Astrocyte (in vitro differentiated cells and primary cell): ENCODE data around the gene COL19A1. TPM values are rescaled to one million over a fixed set of nuclear protein-coding genes. Genes with fewer than 3 reads are reported as not detected.

ENCODE experiments used
- DNase-seq: peaks from one replicate; pipeline ENCODE4 v3.0.0-alpha.2; 2010; ENCODE audit warnings: low read depth
- FAIRE-seq: peaks from 2 replicates; lab custom pipeline; 2011; peaks lifted over from hg19 to GRCh38; lab: Jason Lieb, UNC
- H2AFZ ChIP-seq: 2 replicates; pipeline ENCODE4 v1.6.0; 2012; ENCODE audit warnings: low read depth, low read length, inconsistent platforms
- H3K27ac ChIP-seq: 2 replicates; pipeline ENCODE4 v1.5.1; 2011; ENCODE audit warnings: low read depth, low read length, inconsistent platforms
- H3K27me3 ChIP-seq: 2 replicates; pipeline ENCODE4 v1.6.0; 2011; ENCODE audit warnings: low read length, inconsistent platforms; ENCODE audit not compliant: insufficient read depth
- H3K36me3 ChIP-seq: 2 replicates; pipeline ENCODE4 v1.5.1; 2011; ENCODE audit warnings: low read length, inconsistent platforms; ENCODE audit not compliant: insufficient read depth
- H3K4me1 ChIP-seq: 2 replicates; pipeline ENCODE4 v1.5.1; 2011; ENCODE audit warnings: low read length, inconsistent platforms; ENCODE audit not compliant: insufficient read depth
- H3K4me2 ChIP-seq: 2 replicates; pipeline ENCODE4 v1.6.0; 2012; ENCODE audit warnings: low read length, inconsistent platforms
- H3K4me3 ChIP-seq: 2 replicates; pipeline ENCODE4 v1.5.1; 2011; ENCODE audit warnings: low read depth, mild to moderate bottlenecking, low read length, inconsistent platforms; ENCODE audit not compliant: insufficient read depth
- H3K79me2 ChIP-seq: 2 replicates; pipeline ENCODE4 v1.6.0; 2012; ENCODE audit warnings: mild to moderate bottlenecking, low read length, inconsistent platforms; ENCODE audit not compliant: insufficient read depth
- H3K9ac ChIP-seq: 2 replicates; pipeline ENCODE4 v1.6.0; 2012; ENCODE audit warnings: mild to moderate bottlenecking, low read length, inconsistent platforms
- H3K9me3 ChIP-seq: 2 replicates; pipeline ENCODE4 v1.5.1; 2012; ENCODE audit warnings: low read depth, mild to moderate bottlenecking, low read length, inconsistent platforms; ENCODE audit not compliant: insufficient read depth
- H4K20me1 ChIP-seq: 2 replicates; pipeline ENCODE4 v1.6.0; 2012; ENCODE audit warnings: low read length, inconsistent platforms; ENCODE audit not compliant: insufficient read depth
- H3K27ac Mint-ChIP-seq: one replicate; pipeline ENCODE4 v1.8.0; 2021; ENCODE audit warnings: mild to moderate bottlenecking, mixed read lengths; ENCODE audit not compliant: unreplicated experiment
- H3K27me3 Mint-ChIP-seq: one replicate; pipeline ENCODE4 v1.8.0; 2021; ENCODE audit warnings: low read depth, mixed read lengths; ENCODE audit not compliant: unreplicated experiment
- H3K36me3 Mint-ChIP-seq: one replicate; pipeline ENCODE4 v1.8.0; 2021; ENCODE audit warnings: low read depth, mixed read lengths; ENCODE audit not compliant: unreplicated experiment
- H3K4me1 Mint-ChIP-seq: one replicate; pipeline ENCODE4 v1.8.0; 2021; ENCODE audit warnings: low read depth, mixed read lengths; ENCODE audit not compliant: unreplicated experiment
- H3K4me3 Mint-ChIP-seq: one replicate; pipeline ENCODE4 v1.8.0; 2021; ENCODE audit warnings: mild to moderate bottlenecking, moderate library complexity, mixed read lengths; ENCODE audit not compliant: unreplicated experiment
- H3K9me3 Mint-ChIP-seq: one replicate; pipeline ENCODE4 v1.8.0; 2021; ENCODE audit warnings: mild to moderate bottlenecking, mixed read lengths; ENCODE audit not compliant: unreplicated experiment
- CTCF ChIP-seq: IDR thresholded peaks from 2 replicates; pipeline ENCODE4 v1.5.1; 2011; ENCODE audit warnings: low read depth, mild to moderate bottlenecking, inconsistent platforms, low read length, moderate library complexity; ENCODE audit not compliant: insufficient read depth
- EZH2 ChIP-seq: IDR thresholded peaks from 2 replicates; pipeline ENCODE4 v1.6.1; 2012; ENCODE audit warnings: mild to moderate bottlenecking, low read length, inconsistent platforms; ENCODE audit not compliant: insufficient read depth
- total RNA-seq: library from RNA; stranded (reverse); gene quantifications from 2 replicates; pipeline ENCODE4 v1.2.1, GENCODE V29; 2021

COL19A1 gene
- total RNA-seq, 1 donor from 2014 or later = 0.18 TPM

- no peak for DNase-seq
- peaks cover 10% of the 10 kb centered on the region for H3K27me3 ChIP-seq
- Mint-ChIP-seq H3K36me3 (no peaks in the 10 kb centered on the region), H3K4me1 (peaks cover 5% of the 10 kb centered on the region), H3K27ac (no peak overlapping the region), H3K4me3 (no peak overlapping the region), H3K9me3 (no peaks in the 10 kb centered on the region), H3K27me3 (no peaks in the 10 kb centered on the region)
- H3K4me2 ChIP-seq = no peak overlapping the region
- H4K20me1 ChIP-seq = no peaks in the 10 kb centered on the region
- H3K9ac ChIP-seq = no peak overlapping the region
- no peaks in the 10 kb centered on the region for H3K4me1 ChIP-seq
- no peak overlapping the region for H3K27ac ChIP-seq
- H3K36me3 ChIP-seq = no peaks in the 10 kb centered on the region
- no peak overlapping the region for H3K4me3 ChIP-seq
- H3K9me3 ChIP-seq = no peaks in the 10 kb centered on the region
- H3K79me2 ChIP-seq = no peaks in the 10 kb centered on the region
- TF ChIP-seq EZH2 (no peak), CTCF (no peak)
- FAIRE-seq = no peak
- no peak overlapping the region for H2AFZ ChIP-seq
Measured at GRCh38 chr6:70164556-70164955, 298.2 kb downstream of the COL19A1 start.

- Mint-ChIP-seq H3K9me3 (no peaks in the 10 kb centered on the region), H3K27ac (no peak overlapping the region), H3K4me1 (peaks cover 6% of the 10 kb centered on the region), H3K27me3 (no peaks in the 10 kb centered on the region), H3K36me3 (no peaks in the 10 kb centered on the region), H3K4me3 (no peak overlapping the region)
- no peaks in the 10 kb centered on the region for H3K9me3 ChIP-seq
- H4K20me1 ChIP-seq = no peaks in the 10 kb centered on the region
- DNase-seq = peak; percentile 0
- peak overlapping the region; percentile 77 for H2AFZ ChIP-seq
- H3K4me1 ChIP-seq = no peaks in the 10 kb centered on the region
- peak overlapping the region; percentile 44 for H3K4me3 ChIP-seq
- H3K27me3 ChIP-seq = peaks cover 10% of the 10 kb centered on the region
- FAIRE-seq = peak; percentile 47
- peak overlapping the region; percentile 40 for H3K9ac ChIP-seq
- H3K4me2 ChIP-seq = peak overlapping the region; percentile 86
- no peak overlapping the region for H3K27ac ChIP-seq
- no peak for TF ChIP-seq EZH2
- TF ChIP-seq CTCF = peak; percentile 65
- no peaks in the 10 kb centered on the region for H3K36me3 ChIP-seq
- H3K79me2 ChIP-seq = no peaks in the 10 kb centered on the region
Measured at GRCh38 chr6:70166088-70166958, 300.0 kb downstream of the COL19A1 start.
